HG03097 (cell line): ENCODE data around the gene WASHC4.
"Not testable (repeated sequence)": the region's sequence is repeated elsewhere in the genome, so short reads cannot be mapped to it uniquely, and the experiment has no call there.

ENCODE experiments used
- ATAC-seq: cut with Tn5 transposase; IDR thresholded peaks from one replicate; pipeline ENCODE4 v1.9.1; 2021; ENCODE audit not compliant: unreplicated experiment, low FRiP score

WASHC4 gene

GRCh38 chr12:105162174-105162573 is 54.6 kb downstream of the WASHC4 start:
- no peak for ATAC-seq

GRCh38 chr12:105164068-105164467 is 56.5 kb downstream of the WASHC4 start:
- no peak for ATAC-seq

GRCh38 chr12:105166736-105167135 is 59.2 kb downstream of the WASHC4 start:
- ATAC-seq = no peak

- no peak for ATAC-seq
Measured at GRCh38 chr12:105167346-105167745, 59.8 kb downstream of the WASHC4 start.

GRCh38 chr12:105168006-105168405 is 60.5 kb downstream of the WASHC4 start:
- no peak for ATAC-seq

- ATAC-seq = no peak
Measured at GRCh38 chr12:105170139-105170538, 62.6 kb downstream of the WASHC4 start.

GRCh38 chr12:105171691-105172436 is 64.3 kb downstream of the WASHC4 start:
- ATAC-seq = no peak

GRCh38 chr12:105175397-105175990 is 68.0 kb downstream of the WASHC4 start:
- ATAC-seq = no peak

- no peak for ATAC-seq
Measured at GRCh38 chr12:105177208-105177607, 69.7 kb downstream of the WASHC4 start.

- ATAC-seq = not testable (repeated sequence)
Measured at GRCh38 chr12:105179114-105179513, 71.6 kb downstream of the WASHC4 start.

- ATAC-seq = not testable (repeated sequence)
Measured at GRCh38 chr12:105183406-105183805, 75.9 kb downstream of the WASHC4 start.

- ATAC-seq = not testable (repeated sequence)
Measured at GRCh38 chr12:105183976-105184375, 76.4 kb downstream of the WASHC4 start.

- ATAC-seq = no peak
Measured at GRCh38 chr12:105189293-105189692, 81.8 kb downstream of the WASHC4 start.

- ATAC-seq = no peak
Measured at GRCh38 chr12:105190530-105190929, 83.0 kb downstream of the WASHC4 start.

GRCh38 chr12:105192624-105193225 is 85.2 kb downstream of the WASHC4 start:
- no peak for ATAC-seq

- ATAC-seq = no peak
Measured at GRCh38 chr12:105194947-105195346, 87.4 kb downstream of the WASHC4 start.

GRCh38 chr12:105196090-105196489 is 88.6 kb downstream of the WASHC4 start:
- ATAC-seq = no peak

GRCh38 chr12:105198961-105199360 is 91.4 kb downstream of the WASHC4 start:
- ATAC-seq = no peak

GRCh38 chr12:105200385-105200784 is 92.9 kb downstream of the WASHC4 start:
- no peak for ATAC-seq

GRCh38 chr12:105201299-105201698 is 93.8 kb downstream of the WASHC4 start:
- ATAC-seq = no peak

- no peak for ATAC-seq
Measured at GRCh38 chr12:105202202-105202601, 94.7 kb downstream of the WASHC4 start.

GRCh38 chr12:105204127-105204526 is 96.6 kb downstream of the WASHC4 start:
- ATAC-seq = no peak
